Bronchial smooth muscle cell (primary cell): ENCODE results near the gene NELFA. TPM values are rescaled to one million over a fixed set of nuclear protein-coding genes. Genes with fewer than 3 reads are reported as not detected.

Experiments used
- total RNA-seq: library from RNA; depleted of rRNA; stranded (reverse); fragments of >200 nt; gene quantifications from 2 replicates; pipeline ENCODE4 v1.2.1, GENCODE V29; 2014

Gene NELFA
- total RNA-seq, result 12.6 and 14.4 TPM in 2 replicates

GRCh38 chr4:2008921-2009650, at the start of gene NELFA:
TSS of gene NELFA (minus strand) at chr4:2008974. CDS start at chr4:2008959, 15 bp downstream.

Other genes with a start within 250 kb of the NELFA start
- gene FGFR3, start 215.7 kb downstream of the NELFA start, total RNA-seq, result 0.95 and 3.3 TPM in 2 replicates
- 61.3 and 70.4 TPM in 2 replicates for gene LETM1, start 152.8 kb downstream of the NELFA start, total RNA-seq
- gene NSD2, start 137.6 kb downstream of the NELFA start, total RNA-seq, result 31.5 and 44.8 TPM in 2 replicates
- under 0.01 TPM in 2 replicates for gene NAT8L, start 50.4 kb upstream of the NELFA start, total RNA-seq
- 2.7 and 5.4 TPM in 2 replicates for gene HAUS3, start 233.1 kb upstream of the NELFA start, total RNA-seq
- gene POLN, start 233.1 kb upstream of the NELFA start, total RNA-seq, result 1.7 and 4.1 TPM in 2 replicates